Endothelial cell of umbilical vein (primary cell): Measurements from ENCODE around the gene WDR26. TPM values are rescaled to one million over a fixed set of nuclear protein-coding genes. Genes with fewer than 3 reads are reported as not detected.

Experiments
- BruUV-seq: library from RNA; stranded (reverse); fragments of 400-500 nt; replicated peaks from 2 replicates; lab custom pipeline; 2021; lab: Mats Ljungman, UMichigan
- CTCF ChIA-PET: fragments of 300-600, 350-600 bp; sonication (Branson Sonifier 250); formaldehyde crosslinking; loops from one replicate; lab custom pipeline; 2021; ENCODE audit warnings: antibody characterized with exemption, inconsistent platforms; lab: Charles Lee
- POLR2A ChIA-PET: fragments of 300-600, 350-600 bp; sonication (Branson Sonifier 250); formaldehyde crosslinking; loops from one replicate; lab custom pipeline; 2021; ENCODE audit warnings: antibody characterized with exemption, inconsistent platforms; lab: Charles Lee
- DNase-seq: peaks from one replicate; pipeline ENCODE4 v3.0.0-alpha.2; 2011; ENCODE audit warnings: low read depth, low spot score
- FAIRE-seq: peaks from 2 replicates; lab custom pipeline; 2011; peaks lifted over from hg19 to GRCh38; lab: Jason Lieb, UNC
- H2AFZ ChIP-seq: 2 replicates; pipeline ENCODE4 v1.6.0; 2012; ENCODE audit warnings: low read depth, low read length, control low read depth, inconsistent platforms
- H3K27ac ChIP-seq: 2 replicates; pipeline ENCODE4 v1.5.1; 2011; ENCODE audit warnings: low read depth, mild to moderate bottlenecking, control low read depth, low read length, moderate library complexity; ENCODE audit not compliant: insufficient read depth
- H3K27me3 ChIP-seq, 2 experiments: 2 replicates each; pipeline versions ENCODE4 v1.6.0 to v1.6.1; 2011; ENCODE audit warnings: low read length in 2 of 2, mixed read lengths in 1 of 2; ENCODE audit not compliant: control insufficient read depth in 2 of 2, insufficient read depth in 2 of 2
- H3K36me3 ChIP-seq, 2 experiments: 2 replicates in 1 of 2; 3 replicates in 1 of 2; pipeline ENCODE4 v1.5.1; 2011; ENCODE audit warnings: low read length in 2 of 2, mild to moderate bottlenecking in 1 of 2, moderate library complexity in 1 of 2; ENCODE audit not compliant: control insufficient read depth in 2 of 2, insufficient read depth in 2 of 2; ENCODE audit errors: extremely low read depth in 1 of 2
- H3K4me1 ChIP-seq: 3 replicates; pipeline ENCODE4 v1.5.1; 2011; ENCODE audit warnings: mild to moderate bottlenecking, low read length; ENCODE audit not compliant: control insufficient read depth, insufficient read depth; ENCODE audit errors: extremely low read depth
- H3K4me2 ChIP-seq: 2 replicates; pipeline ENCODE4 v1.6.1; 2011; ENCODE audit warnings: low read length, control low read depth, mixed read lengths; ENCODE audit not compliant: insufficient read depth
- H3K4me3 ChIP-seq, 3 experiments: fragments of 200-600 bp in 1 of 3; sonication (generic), shearing (Covaris generic) in 1 of 3; replicated peaks in 1 of 3; 2 replicates each; pipeline ENCODE4 v1.5.1; 2011 to 2016; ENCODE audit warnings: control low read depth in 3 of 3, low read length in 3 of 3, mild to moderate bottlenecking in 2 of 3, inconsistent platforms in 1 of 3, low read depth in 1 of 3, moderate library complexity in 1 of 3; ENCODE audit not compliant: insufficient read depth in 1 of 3
- H3K79me2 ChIP-seq: 2 replicates; pipeline ENCODE4 v1.6.0; 2012; ENCODE audit warnings: low read length, inconsistent platforms; ENCODE audit not compliant: control insufficient read depth, insufficient read depth
- H3K9ac ChIP-seq: replicated peaks from 2 replicates; pipeline ENCODE3; 2011; ENCODE audit warnings: low read length, control low read depth; ENCODE audit not compliant: insufficient read depth; ENCODE audit errors: extremely low read depth
- H3K9me1 ChIP-seq: replicated peaks from 3 replicates; pipeline ENCODE4 v1.6.0; 2011; ENCODE audit warnings: mild to moderate bottlenecking, low read length; ENCODE audit not compliant: control insufficient read depth, insufficient read depth; ENCODE audit errors: extremely low read depth
- H3K9me3 ChIP-seq: replicated peaks from 2 replicates; pipeline ENCODE4 v1.5.1; 2012; ENCODE audit warnings: low read length, inconsistent platforms; ENCODE audit not compliant: control insufficient read depth, insufficient read depth
- H4K20me1 ChIP-seq: replicated peaks from 2 replicates; pipeline ENCODE3; 2011; ENCODE audit warnings: mild to moderate bottlenecking, low read length; ENCODE audit not compliant: control insufficient read depth, insufficient read depth; ENCODE audit errors: extremely low read depth
- CTCF ChIP-seq, 2 donors: IDR thresholded peaks; 1 replicate in 1 of 2; 2 replicates in 1 of 2; pipeline ENCODE4 v1.5.1; 2011; ENCODE audit warnings: low read length in 2 of 2, mild to moderate bottlenecking in 2 of 2, moderate library complexity in 2 of 2, control low read depth in 1 of 2, inconsistent platforms in 1 of 2, low read depth in 1 of 2; ENCODE audit not compliant: insufficient read depth in 1 of 2; ENCODE audit errors: extremely low read depth in 1 of 2
- EZH2 ChIP-seq: IDR thresholded peaks from 2 replicates; pipeline ENCODE4 v1.6.1; 2012; ENCODE audit warnings: borderline replicate concordance, low read depth, mild to moderate bottlenecking, moderate library complexity, low read length, inconsistent platforms; ENCODE audit not compliant: severe bottlenecking
- FOS ChIP-seq: IDR thresholded peaks from 2 replicates; pipeline ENCODE4 v1.6.1; 2011; ENCODE audit warnings: mild to moderate bottlenecking, low read length, moderate library complexity, borderline replicate concordance; ENCODE audit not compliant: insufficient read depth
- GATA2 ChIP-seq: IDR thresholded peaks from 2 replicates; pipeline ENCODE4 v1.7.0; 2011; ENCODE audit warnings: low read depth, mild to moderate bottlenecking, moderate library complexity, mixed read lengths, low read length; ENCODE audit not compliant: insufficient read length, insufficient read depth
- JUN ChIP-seq: IDR thresholded peaks from 2 replicates; pipeline ENCODE4 v1.6.1; 2011; ENCODE audit warnings: borderline replicate concordance, low read depth; ENCODE audit not compliant: insufficient read length, insufficient read depth
- MYC ChIP-seq: IDR thresholded peaks from one replicate; pipeline ENCODE4 v1.6.1; 2011; ENCODE audit warnings: mild to moderate bottlenecking, low read depth, low read length
- POLR2A ChIP-seq: IDR thresholded peaks from 2 replicates; pipeline ENCODE4 v1.6.1; 2012; ENCODE audit warnings: low read depth, mild to moderate bottlenecking, control low read depth, low read length
- POLR2AphosphoS5 ChIP-seq: IDR thresholded peaks from 2 replicates; pipeline ENCODE4 v1.6.1; 2012; ENCODE audit warnings: low read depth, mild to moderate bottlenecking, control low read depth, low read length, moderate library complexity; ENCODE audit not compliant: insufficient read depth
- dilution Hi-C: fragments of 300-500 bp; cut with MboI; formaldehyde crosslinking; loops from one replicate; pipeline ENCODE4 v1.15.0; 2019; ENCODE audit warnings: low sequenced_read_pairs; ENCODE audit not compliant: extremely low pct_ligation_motif_present
- intact Hi-C: fragments of 100-400 bp; cut with micrococcal nuclease; formaldehyde crosslinking; loops from one replicate; pipeline ENCODE4 v1.10.0; 2022
- polyA plus RNA-seq, 4 experiments: library from polyadenylated mRNA; depleted of rRNA in 3 of 4; stranded (reverse) in 3 of 4; unstranded in 1 of 4; fragments of >200 nt; gene quantifications; 2 replicates each; pipeline versions ENCODE4 v1.2.1 to v1.2.3, GENCODE V29; 2011 to 2012; ENCODE audit warnings: missing spikeins in 1 of 4
- total RNA-seq: library from RNA; stranded (reverse); gene quantifications from 2 replicates; pipeline ENCODE4 v1.2.3, GENCODE V29; 2021
- TF ChIP-seq, protein P1 (sequence below): IDR thresholded peaks from 2 replicates; pipeline ENCODE4 v1.6.1; 2011; ENCODE audit not compliant: insufficient read depth, insufficient read length

WDR26 gene
- total and polyA plus RNA-seq, 2 donors (not counting 3 experiments of a cell fraction or from before 2014, with no cell fraction given): 26.7 to 92.4 TPM

- TF ChIP-seq EZH2 (no peak), MYC (no peak), POLR2A (no peak), GATA2 (no peak), POLR2AphosphoS5 (no peak), CTCF (IDR thresholded peaks at IDR 0.05; ENCODE audit: extremely low read depth in 1 of 2, insufficient read depth in 1 of 2, low read depth in 1 of 2, low read length in 2 of 2) (no peak), JUN (no peak), FOS (no peak)
- TF ChIP-seq, protein P1, sequence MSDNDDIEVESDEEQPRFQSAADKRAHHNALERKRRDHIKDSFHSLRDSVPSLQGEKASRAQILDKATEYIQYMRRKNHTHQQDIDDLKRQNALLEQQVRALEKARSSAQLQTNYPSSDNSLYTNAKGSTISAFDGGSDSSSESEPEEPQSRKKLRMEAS: no peak
- no peaks in the 10 kb centered on the region for H3K9me3 ChIP-seq
- dilution Hi-C loops (no loop called here), intact Hi-C loops (no loop called here)
- no peak for FAIRE-seq
- POLR2A ChIA-PET: no interaction called here
- CTCF ChIA-PET: no interaction called here
- no peak overlapping the region for H3K4me2 ChIP-seq
- BruUV-seq: no TSS peak
- peaks cover 11% of the 10 kb centered on the region for H3K79me2 ChIP-seq
- H3K9ac ChIP-seq: no peak overlapping the region
- no peak for DNase-seq
- no peak overlapping the region for H3K27ac ChIP-seq
- H3K4me1 ChIP-seq: no peaks in the 10 kb centered on the region
- H3K4me3 ChIP-seq: no peak overlapping the region
- no peaks in the 10 kb centered on the region for H3K9me1 ChIP-seq
- H3K36me3 ChIP-seq: peaks cover 27 to 45% of the 10 kb centered on the region in 2 experiments
- H3K27me3 ChIP-seq: no peaks in the 10 kb centered on the region
- no peak overlapping the region for H2AFZ ChIP-seq
- H4K20me1 ChIP-seq: no peaks in the 10 kb centered on the region
These were observed 14.5 kb downstream of the WDR26 start for GRCh38 chr1:224420106-224420505.
